Measurements from ENCODE around the gene RANBP10. TPM values are rescaled to one million over a fixed set of nuclear protein-coding genes. Genes with fewer than 3 reads are reported as not detected.

The RANBP10 gene
- total and polyA plus RNA-seq, 2 of the 13 experiments (the other 11 are each of a cell fraction or from before 2014, with no cell fraction given) = 9.2 to 22.7 TPM

DNA sequence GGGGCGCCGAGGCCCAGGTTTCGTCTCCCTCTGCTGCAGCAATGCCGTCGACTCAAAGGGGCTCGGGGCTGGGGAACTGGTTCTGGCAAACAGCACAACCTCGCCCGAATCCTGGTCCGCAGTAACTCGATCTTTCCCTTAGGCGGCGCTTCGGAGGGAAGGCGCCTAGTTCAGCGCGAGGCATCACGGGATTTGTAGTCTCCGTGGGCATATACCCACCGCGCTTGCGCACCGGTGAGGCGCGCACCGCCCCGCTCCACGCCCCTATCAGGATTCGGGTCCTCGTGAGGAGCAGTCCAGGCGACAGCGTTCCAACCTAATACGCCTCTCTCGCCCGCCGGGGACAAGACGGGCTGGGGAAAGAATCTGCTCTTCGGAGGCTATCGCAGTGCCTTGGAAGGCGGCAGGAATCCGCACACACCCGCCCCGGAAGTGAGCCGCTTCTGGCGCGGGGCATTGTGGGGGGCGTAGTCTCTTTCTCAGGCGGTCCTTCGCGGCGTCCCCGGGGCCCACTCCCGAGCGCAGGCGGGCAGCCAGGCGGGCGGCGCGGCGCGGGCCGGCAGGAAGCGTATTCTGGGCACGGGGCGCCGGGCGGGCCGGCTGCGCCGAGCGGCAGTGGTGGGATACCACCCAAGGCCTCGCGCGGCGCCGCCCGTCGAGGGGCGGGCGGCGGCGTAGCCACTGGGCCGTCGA lies 35.6 kb upstream of the RANBP10 start, which contains the start of gene THAP11 (continued):
- TF ChIP-seq NR2C2 (CRISPR knock-in tag; IDR thresholded peaks at IDR 0.05; ENCODE audit: borderline replicate concordance) (peak; percentile 73), KMT2A (CRISPR knock-in tag; IDR thresholded peaks at IDR 0.05) (peak; percentile 83), NFKB2 (CRISPR knock-in tag; IDR thresholded peaks at IDR 0.05; ENCODE audit: borderline replicate concordance) (peak; percentile 55; the same call in 1 of the 2 replicates), KDM5B (CRISPR knock-in tag; IDR thresholded peaks at IDR 0.05; ENCODE audit: borderline replicate concordance) (no peak; the same call in 1 of the 2 replicates), SMC3 (IDR thresholded peaks at IDR 0.05; ENCODE audit: low read length) (no peak; the same call in 1 of the 2 replicates), ERF (CRISPR knock-in tag; IDR thresholded peaks at IDR 0.05) (peak; percentile 27; the same call in 1 of the 2 replicates), IRX3 (CRISPR knock-in tag; IDR thresholded peaks at IDR 0.05; ENCODE audit: borderline replicate concordance, low read depth) (0 out of 2 replicates have a peak, but pooled peaks have one; percentile 6), ZFAT (CRISPR knock-in tag; conservative IDR thresholded peaks at IDR 0.05) (no peak), CC2D1A (CRISPR knock-in tag; IDR thresholded peaks at IDR 0.05) (0 out of 2 replicates have a peak, but pooled peaks have one; percentile 67), POLR2A (IDR thresholded peaks at IDR 0.05; ENCODE audit: insufficient read depth in 1 of 2, low read depth in 2 of 2, low read length in 2 of 2) (peak in 1 of 2 experiments; percentile 68; a peak in 1 of 4 replicates), ZNF660 (CRISPR knock-in tag; IDR thresholded peaks at IDR 0.05; ENCODE audit: borderline replicate concordance, low read depth) (no peak), RAD21 (CRISPR knock-in tag; IDR thresholded peaks at IDR 0.05) (peak; percentile 54), ZBTB21 (CRISPR knock-in tag; IDR thresholded peaks at IDR 0.05) (no peak), HDAC1 (CRISPR knock-in tag; IDR thresholded peaks at IDR 0.05) (peak; percentile 62; the same call in 1 of the 2 replicates), ZBTB7B (CRISPR knock-in tag; IDR thresholded peaks at IDR 0.05) (peak; percentile 63; the same call in 1 of the 2 replicates)
- TF ChIP-seq, protein P1, sequence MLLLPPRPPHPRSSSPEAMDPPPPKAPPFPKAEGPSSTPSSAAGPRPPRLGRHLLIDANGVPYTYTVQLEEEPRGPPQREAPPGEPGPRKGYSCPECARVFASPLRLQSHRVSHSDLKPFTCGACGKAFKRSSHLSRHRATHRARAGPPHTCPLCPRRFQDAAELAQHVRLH (CRISPR knock-in tag; IDR thresholded peaks at IDR 0.05; ENCODE audit: borderline replicate concordance, low read depth) = peak; percentile 85; the same call in 1 of the 2 replicates
- TF ChIP-seq, protein P2, sequence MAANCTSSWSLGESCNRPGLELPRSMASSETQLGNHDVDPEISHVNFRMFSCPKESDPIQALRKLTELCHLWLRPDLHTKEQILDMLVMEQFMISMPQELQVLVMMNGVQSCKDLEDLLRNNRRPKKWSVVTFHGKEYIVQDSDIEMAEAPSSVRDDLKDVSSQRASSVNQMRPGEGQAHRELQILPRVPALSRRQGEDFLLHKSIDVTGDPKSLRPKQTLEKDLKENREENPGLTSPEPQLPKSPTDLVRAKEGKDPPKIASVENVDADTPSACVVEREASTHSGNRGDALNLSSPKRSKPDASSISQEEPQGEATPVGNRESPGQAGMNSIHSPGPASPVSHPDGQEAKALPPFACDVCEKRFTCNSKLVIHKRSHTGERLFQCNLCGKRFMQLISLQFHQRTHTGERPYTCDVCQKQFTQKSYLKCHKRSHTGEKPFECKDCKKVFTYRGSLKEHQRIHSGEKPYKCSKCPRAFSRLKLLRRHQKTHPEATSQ (CRISPR knock-in tag; IDR thresholded peaks at IDR 0.05; ENCODE audit: borderline replicate concordance) = 0 out of 2 replicates have a peak, but pooled peaks have one; percentile 15
- TF ChIP-seq, protein P3, sequence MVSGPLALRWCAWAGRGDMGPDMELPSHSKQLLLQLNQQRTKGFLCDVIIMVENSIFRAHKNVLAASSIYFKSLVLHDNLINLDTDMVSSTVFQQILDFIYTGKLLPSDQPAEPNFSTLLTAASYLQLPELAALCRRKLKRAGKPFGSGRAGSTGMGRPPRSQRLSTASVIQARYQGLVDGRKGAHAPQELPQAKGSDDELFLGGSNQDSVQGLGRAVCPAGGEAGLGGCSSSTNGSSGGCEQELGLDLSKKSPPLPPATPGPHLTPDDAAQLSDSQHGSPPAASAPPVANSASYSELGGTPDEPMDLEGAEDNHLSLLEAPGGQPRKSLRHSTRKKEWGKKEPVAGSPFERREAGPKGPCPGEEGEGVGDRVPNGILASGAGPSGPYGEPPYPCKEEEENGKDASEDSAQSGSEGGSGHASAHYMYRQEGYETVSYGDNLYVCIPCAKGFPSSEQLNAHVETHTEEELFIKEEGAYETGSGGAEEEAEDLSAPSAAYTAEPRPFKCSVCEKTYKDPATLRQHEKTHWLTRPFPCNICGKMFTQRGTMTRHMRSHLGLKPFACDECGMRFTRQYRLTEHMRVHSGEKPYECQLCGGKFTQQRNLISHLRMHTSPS (CRISPR knock-in tag; IDR thresholded peaks at IDR 0.05; ENCODE audit: low read depth) = 0 out of 2 replicates have a peak, but pooled peaks have one; percentile 58
- TF ChIP-seq, protein P4, sequence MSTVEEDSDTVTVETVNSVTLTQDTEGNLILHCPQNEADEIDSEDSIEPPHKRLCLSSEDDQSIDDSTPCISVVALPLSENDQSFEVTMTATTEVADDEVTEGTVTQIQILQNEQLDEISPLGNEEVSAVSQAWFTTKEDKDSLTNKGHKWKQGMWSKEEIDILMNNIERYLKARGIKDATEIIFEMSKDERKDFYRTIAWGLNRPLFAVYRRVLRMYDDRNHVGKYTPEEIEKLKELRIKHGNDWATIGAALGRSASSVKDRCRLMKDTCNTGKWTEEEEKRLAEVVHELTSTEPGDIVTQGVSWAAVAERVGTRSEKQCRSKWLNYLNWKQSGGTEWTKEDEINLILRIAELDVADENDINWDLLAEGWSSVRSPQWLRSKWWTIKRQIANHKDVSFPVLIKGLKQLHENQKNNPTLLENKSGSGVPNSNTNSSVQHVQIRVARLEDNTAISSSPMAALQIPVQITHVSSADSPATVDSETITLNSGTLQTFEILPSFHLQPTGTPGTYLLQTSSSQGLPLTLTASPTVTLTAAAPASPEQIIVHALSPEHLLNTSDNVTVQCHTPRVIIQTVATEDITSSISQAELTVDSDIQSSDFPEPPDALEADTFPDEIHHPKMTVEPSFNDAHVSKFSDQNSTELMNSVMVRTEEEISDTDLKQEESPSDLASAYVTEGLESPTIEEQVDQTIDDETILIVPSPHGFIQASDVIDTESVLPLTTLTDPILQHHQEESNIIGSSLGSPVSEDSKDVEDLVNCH (CRISPR knock-in tag; IDR thresholded peaks at IDR 0.05) = no peak
- TF ChIP-seq, protein P5, sequence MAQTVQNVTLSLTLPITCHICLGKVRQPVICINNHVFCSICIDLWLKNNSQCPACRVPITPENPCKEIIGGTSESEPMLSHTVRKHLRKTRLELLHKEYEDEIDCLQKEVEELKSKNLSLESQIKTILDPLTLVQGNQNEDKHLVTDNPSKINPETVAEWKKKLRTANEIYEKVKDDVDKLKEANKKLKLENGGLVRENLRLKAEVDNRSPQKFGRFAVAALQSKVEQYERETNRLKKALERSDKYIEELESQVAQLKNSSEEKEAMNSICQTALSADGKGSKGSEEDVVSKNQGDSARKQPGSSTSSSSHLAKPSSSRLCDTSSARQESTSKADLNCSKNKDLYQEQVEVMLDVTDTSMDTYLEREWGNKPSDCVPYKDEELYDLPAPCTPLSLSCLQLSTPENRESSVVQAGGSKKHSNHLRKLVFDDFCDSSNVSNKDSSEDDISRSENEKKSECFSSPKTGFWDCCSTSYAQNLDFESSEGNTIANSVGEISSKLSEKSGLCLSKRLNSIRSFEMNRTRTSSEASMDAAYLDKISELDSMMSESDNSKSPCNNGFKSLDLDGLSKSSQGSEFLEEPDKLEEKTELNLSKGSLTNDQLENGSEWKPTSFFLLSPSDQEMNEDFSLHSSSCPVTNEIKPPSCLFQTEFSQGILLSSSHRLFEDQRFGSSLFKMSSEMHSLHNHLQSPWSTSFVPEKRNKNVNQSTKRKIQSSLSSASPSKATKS (CRISPR knock-in tag; IDR thresholded peaks at IDR 0.05) = 0 out of 2 replicates have a peak, but pooled peaks have one; percentile 50

All from HepG2 (cell line).